NCI-H748 (cell line): ENCODE data around the gene COL4A2.

Experiments
- DNase-seq: peaks from one replicate; lab custom pipeline; 2025; ENCODE audit not compliant: unreplicated experiment; lab: John Stamatoyannopoulos, UW

The COL4A2 gene

DNA sequence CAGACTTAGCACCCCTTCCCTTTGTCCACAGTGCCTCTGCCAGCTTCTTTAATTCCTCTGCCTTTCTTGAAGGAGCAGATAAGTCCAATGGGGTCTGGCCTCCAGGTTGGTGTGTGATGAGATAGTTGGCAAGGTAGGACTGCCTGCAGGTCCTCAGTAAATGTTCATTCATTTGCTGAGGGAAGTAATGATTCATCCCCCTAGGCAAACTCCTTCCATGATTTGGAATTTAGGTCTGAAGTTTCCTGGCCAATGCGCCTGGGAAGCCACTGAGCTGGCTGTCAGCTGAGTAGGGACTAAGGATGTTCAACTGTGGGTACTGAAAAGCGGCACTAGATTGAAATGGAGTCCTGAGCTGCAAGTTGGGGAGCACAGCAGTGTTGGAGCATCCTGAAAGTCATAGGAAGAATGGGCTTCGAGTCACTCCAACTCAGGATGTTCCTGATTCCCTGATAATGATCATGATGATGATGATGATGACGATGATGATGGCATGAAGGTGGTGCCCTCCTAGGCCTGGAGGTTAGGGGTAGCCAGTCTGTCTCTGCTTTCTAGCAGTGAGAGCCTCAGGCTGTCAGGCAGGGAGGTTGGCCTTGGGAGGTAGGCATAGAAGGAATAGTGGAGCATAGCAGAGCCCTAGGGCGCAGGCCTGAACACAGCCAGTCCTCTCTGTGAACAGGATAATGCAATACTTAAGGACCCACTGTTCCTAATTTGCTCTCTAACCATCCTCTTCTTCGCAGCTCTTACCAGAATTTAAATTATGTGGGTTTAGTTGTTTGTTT, 44.7 kb downstream of the COL4A2 start:
- no peak for DNase-seq

DNA sequence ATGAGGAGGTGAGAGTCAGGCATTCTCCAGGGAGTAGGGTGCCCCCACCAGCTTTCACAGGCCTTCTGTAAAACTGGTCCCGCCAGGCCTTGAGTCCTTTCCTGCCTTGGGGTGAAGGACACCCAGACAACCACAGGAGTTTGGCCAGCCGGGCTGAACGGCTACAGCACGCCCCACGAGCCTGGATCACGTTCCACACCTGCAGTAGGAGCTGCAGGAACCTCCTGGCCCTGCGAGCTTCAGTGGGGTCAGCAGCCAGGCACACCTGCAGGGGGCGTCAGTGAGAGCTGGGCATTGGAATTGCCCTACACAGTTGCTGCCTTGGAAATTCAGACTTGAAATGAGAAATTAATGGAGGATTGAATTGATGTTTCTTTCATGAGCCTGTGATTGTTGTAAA, 45.7 kb downstream of the COL4A2 start:
- no peak for DNase-seq

DNA sequence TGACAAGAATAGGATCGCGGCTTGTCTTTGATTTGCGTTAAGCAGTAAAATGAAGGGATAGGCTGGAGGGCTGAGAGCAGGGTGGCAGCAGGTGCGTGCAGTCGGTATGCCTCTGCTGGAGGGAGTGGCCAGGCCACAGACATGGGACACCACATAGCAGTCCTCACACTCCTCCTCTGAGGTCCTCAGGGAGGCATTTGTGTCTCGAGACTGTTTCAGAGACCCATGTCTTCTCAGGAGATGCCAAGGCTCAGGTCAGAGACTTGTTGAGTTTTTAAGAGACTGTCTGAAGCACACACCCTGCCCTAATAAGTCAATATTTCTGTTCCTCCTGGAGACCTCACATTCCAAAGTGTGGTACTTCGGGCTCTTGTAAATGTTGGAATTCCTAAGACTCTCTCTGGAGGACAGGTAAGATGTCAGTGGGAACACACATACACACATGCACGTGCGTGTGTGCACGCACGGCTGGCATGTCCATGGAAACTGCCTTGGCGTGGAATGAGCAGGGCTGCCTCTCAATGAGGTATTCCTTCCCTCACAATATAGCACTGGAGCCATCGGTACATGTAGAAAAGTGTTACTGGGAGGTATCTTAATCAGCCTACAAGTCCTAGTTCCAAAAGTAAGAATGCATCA, 46.4 kb downstream of the COL4A2 start:
- no peak for DNase-seq

DNA sequence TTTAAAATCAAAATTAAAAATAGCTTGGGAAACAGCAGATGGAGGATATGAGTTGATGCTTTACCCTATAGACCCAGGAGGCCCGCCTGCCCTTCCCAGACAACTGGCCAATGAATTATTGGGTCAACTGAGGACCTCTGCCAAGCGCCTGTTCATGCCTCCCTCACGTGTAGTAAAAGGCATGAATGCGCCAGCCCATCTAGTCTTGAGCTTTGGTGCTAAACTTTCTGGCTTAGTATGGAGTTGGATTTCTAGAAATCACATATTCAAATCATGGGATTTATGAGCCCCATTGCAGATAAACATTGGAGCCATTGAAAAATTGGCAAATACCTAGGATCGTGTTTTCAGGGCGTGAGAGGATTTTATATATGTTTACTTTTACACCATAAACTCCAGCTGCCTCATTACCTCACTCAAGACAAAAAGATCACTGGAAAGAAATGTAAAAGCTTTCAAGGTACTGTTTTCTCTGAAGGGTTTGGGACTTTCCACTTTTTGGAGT, 47.1 kb downstream of the COL4A2 start:
- no peak for DNase-seq

DNA sequence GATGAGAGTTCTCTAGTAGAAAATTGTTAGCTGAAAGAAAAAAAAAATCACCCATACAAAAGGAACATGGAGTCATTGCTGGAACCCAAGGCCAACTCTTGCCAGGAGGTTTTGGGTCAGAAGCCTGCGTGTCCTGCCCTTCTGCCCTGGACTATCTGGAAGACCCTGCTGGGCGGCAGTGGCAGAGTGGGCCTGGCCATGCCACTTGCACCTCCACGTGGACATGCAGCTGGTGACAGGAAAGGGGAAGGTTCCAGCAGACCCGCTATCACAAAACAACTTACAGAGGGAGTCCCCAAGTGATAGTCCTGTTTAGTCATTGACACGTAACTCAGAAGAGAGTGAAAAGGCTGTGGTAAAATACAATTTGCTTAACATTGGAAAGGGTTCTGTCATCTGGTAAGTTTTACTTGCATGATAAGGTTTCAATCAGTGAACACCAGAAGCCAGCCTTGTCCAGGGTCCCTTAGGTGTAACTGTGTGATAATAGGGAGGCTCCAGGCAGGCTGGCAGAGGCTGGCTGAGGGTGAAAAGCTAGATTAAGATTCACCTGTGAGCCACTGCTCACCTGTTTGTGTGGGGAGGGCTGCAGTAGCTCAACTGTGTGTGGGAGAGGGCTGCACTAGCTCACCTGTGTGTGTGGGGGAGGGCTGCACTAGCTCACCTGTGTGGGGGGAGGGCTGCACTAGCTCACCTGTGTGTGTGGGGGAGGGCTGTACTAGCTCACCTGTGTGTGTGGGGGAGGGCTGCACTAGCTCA, 47.8 kb downstream of the COL4A2 start:
- DNase-seq: no peak

DNA sequence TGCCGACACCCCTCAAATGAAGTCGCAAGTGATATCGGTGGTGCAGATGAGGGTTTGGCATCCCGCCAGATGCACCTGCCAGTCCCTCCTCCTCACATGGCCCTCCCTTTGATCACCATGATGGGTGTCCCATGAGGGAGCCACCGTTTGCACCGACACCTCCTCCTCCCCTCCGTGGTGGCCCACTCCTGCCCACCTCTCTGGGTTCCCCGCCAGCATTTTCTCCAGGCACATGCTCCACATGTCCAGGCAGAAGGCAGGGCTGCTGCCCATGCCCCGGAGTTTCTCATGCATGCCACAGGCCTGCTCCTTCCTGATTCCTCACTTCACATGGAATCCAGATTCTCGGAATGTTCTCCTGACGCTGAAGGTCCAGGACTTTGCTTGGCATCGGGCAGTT, 49.3 kb downstream of the COL4A2 start:
- no peak for DNase-seq

DNA sequence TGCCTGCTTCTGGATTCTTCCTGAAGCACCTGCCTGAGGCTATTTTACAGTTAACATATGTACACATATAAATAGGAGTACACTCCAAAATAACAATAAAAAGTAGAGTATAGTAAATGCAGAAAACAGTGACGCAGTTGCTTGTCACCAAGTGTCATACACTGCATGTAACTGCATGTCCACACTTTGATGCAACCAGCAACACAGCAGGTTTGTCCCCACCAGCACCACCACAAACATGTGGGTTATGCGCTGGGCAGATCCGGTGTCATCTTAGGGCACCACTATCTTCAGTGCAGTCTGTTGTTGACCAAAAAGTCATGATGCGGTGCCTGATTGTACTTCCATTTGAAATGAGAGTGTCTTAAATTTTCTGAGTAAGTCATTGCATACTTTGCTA, 51.3 kb downstream of the COL4A2 start:
- no peak for DNase-seq

DNA sequence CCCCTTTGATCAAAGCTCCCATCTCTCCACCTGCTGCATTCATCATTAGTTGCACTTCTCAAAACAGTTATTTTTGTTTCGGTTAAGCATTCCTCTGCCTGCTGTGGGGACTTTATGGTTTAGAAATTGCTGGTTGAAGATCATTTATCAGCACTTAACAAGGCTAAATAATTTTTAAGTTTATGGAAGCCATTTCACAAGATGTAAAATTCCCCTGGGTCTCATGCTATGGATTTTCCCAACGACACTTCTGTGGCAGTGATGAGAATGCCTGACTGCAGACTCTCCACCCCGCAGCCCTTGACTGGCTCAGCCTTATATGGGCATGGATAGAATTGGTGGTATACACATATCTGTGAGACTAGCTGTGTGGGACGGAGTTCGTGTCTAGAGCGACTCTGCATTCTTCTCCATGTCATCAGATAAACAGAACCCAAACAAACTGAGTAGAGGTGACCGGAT, 52.8 kb downstream of the COL4A2 start:
- no peak for DNase-seq

DNA sequence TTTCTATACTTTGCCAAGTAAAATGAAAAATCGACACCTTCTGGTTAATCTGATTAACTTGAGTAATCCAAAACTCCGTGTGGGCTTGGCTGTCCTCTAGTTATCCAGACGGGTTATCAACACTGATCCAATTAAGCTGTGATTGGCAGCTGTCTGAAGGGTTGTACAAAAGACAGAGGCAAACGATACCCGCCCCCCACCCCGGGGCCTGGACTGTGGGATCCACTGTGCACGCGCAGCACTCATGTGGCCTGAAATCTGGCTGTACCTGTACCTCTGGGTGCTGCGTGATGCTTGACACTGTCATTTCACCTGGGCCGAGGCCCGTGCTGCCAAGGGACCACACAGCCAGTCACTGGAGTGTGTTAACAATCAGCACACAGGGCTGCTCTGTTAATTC, 53.5 kb downstream of the COL4A2 start:
- no peak for DNase-seq

DNA sequence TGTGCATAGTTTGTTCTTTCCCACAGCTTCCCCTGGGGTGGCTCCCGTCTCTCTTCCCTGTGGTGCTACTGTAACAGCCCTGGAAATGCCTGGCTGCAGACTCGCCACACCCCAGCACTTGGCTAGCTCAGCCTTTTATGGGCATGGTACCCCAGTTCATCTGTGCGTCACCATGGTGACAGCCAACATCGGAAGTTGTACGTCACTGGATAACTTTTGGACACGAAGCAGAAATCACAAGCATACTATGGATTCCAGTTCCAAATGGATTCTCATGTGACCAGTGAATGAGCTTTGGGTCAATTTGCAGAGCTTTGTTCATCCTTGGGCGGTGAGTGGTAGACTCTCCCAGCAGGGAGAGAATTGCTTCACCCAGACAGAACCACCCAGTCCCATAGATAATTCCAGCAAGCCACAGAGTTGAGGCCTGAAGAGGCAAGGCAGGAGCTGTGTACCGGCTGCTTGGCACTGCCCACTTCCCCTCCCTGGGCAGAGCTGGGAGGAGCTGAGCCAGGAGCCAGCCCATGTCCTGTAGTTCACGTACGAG, 54.4 kb downstream of the COL4A2 start:
- DNase-seq: no peak

DNA sequence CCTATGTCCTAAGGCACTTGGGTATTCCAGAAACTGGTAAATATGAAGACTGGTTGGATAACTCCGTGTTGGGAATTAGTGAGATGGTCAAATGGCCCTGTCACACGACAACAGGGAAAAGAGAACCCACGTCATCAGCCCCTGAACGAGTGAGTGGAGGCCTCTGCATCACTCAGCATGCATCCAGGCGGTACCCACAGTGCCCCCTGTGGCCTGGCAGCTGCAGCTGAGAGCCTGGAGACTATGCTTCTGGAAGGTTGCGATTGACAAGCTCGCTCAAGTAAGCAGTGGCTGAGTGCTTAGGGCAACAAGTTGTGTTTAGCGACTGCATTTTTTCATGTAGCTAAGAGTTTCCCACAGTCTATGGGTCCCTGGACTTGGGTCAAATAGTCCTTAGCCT, 55.9 kb downstream of the COL4A2 start:
- no peak for DNase-seq

DNA sequence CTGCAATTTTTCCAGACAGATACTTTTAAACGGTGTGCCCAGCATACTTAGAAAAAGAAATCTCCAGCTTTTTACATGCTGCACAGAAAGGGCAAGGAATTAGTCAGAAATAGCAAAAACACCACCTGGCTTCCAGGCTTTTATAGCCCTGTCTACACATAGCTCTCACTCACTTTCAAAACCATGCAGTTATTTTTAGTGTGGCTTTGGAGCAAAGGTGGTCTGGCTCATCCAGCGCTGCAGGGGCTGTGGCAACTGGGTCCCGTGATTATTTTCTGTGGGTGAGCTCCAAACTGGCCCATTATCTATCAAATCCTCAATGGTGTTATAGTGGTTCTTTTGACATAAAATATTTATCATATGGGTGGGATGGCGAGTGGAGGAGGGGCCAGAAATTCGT, 57.0 kb downstream of the COL4A2 start:
- no peak for DNase-seq

DNA sequence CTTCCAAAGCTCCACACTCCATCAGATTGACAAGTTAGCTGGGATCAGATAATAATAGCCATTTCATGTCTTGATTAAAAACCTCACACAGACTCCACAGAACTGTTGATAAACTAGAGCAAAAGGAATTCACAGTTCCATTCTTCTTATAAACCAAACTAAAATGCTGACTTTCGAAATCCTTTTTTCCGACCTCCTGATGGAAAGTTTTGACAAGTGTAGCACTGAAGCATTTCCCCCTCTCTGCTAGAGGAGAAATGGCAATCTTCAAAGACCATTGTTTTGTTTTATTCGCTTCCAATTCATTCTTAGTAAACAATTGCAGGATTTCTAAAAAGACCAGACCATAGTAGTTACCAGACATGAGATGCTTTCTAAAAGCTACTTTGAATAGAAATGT, 58.8 kb downstream of the COL4A2 start:
- no peak for DNase-seq

DNA sequence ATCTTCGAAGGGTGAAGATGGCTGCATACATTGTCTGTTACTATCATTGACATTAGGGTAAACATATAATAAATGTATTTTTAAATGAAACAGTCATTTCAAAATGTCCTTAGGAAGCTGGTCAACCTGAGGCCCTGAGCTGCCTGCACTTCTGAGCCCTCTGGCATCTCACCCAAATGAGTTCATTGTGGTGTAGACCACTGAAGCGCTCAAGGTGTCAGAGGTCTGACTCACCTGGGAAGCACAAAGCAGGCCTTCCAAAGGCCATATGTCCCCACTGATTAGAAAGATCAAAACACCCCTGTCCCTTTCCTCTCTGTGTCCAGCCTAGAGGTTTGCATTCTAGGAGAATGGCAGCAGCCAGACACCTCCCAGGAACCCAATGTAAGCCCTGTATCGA, 59.6 kb downstream of the COL4A2 start:
- no peak for DNase-seq

DNA sequence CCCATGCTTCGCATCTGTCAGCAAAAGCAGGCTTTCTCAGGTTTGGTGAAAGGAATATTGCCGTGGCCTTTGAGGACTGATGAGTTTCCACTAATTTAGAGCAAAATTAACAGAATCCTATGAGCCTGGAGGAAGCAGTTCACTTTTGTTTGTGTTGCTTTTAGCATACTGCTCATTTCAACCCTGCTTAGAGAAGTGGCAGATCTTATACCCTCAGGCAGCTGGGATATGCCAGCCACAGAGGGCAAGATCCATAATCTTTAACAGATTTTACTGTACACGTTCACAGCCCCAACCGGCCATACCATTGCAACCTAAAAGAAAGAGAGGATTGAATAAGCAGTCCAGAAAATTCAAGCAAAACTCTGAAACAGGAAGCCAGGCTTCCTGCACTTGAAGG, 60.5 kb downstream of the COL4A2 start:
- DNase-seq: no peak

DNA sequence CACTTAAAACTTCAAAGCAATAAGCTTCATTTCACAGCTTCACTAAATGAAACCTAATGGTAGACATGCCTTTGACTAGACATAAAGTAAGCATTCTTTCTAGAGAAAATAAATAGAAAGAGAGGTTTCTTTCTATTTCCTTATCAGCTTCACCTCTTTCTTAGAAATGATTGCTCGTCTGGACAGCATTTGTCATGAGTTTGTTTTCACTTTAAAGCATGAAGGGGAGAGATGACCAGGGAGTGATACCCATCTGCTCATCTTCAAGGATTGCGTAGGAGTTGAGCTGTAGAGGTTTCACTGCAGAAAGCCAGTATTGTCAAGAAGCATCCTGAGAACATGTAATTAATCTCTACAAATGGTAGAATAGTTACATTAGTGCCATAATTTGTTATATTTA, 61.3 kb downstream of the COL4A2 start:
- DNase-seq: no peak

DNA sequence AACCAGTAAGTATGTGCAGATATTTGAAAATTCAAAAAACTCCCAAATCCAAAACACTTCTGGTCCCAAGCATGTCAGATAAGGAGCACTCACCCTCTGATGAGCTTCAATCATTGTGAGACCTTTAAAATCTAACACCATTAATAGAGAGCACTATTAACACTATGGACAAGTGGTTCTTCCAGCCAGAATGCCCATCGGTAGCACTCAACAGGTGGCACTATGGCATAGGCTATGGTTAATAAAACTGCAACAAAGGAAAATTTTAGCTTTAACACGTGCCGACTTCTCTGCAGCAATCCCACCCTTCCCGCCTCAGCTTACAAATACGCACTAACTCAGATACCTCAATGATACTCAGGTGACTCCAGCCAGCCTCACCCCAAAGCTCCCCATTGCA, 62.3 kb downstream of the COL4A2 start:
- DNase-seq: no peak

DNA sequence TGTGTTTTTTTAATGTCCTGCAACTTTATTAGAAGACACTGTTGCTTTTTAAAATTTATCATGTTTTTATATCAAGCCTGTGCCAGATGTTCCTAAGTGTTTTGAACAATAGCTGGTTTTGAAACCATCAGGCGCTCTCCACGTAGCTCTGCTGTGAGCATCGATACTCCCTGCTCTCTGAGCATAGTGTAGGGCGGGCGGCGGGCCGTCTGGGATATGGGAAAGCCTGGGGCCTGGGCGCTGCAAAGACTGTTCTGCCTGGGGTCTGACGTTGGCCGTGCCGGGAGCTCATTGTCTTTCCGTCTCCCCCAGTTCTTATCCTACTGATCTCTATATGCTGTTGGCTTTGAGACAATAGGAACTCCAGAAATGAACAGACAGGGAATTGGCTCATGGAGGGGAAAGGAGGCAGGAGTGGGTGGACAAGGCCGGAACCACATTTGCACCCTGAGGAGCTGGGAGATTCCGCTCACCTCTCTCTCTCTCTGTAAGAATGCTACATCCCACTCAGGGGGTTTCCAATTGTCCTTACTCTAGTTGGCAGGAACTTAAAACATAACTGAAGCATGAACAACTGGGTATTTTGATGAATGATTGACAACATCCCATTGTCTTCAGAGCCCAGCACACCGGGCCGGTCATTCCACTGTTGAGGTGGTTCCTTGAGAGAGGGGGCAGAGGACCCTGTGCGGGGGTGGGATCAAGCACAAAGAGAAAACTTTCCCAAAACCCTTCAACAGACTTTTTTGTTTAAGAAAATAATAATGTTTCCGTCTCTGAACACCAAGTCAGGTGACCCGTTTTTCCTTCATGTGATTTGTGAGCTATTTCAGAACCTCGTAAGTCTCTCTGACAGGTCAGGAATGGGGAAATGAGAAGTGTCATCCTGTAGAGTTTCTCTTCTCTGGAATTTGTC, 64.7 kb downstream of the COL4A2 start:
- no peak for DNase-seq

DNA sequence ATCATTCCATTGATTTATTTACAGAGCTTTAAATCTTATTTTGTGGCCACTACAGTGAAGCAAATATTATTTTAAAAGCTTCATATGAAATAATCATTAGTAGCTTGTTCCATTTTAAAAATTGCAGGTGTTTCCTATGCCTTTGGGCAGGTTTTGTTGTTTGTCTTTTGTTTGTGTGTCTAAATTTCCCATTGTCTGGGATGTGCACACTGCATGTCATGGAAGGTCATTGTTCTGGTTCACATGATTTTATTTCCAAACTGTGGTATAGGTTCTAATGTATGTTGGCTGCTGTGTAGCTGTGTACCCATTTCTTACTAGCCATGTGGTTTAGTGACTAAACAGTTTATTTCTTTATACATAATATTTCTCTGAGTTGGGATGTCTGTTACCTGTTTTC, 65.6 kb downstream of the COL4A2 start:
- no peak for DNase-seq

DNA sequence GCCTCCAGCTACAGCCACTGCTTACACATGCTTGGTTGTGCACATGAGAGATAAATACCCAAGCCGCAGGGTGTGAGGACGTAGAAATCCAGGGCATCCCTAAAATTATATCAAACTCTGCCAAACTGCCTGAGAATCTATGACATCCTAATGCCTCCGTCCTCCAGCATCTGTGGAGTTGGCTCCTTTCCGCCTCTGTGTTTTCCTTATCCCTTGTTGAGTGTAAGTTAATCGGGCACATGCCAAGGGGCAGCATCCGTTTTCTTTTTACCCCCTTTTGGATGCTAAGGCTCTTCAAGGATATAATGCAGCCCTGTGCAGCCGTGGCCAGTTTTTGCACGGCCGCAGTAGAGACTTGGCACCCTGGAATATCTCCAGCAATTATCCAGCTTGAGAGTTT, 66.5 kb downstream of the COL4A2 start:
- no peak for DNase-seq
